Measurements from ENCODE around the gene RNF44. TPM values are rescaled to one million over a fixed set of nuclear protein-coding genes. Genes with fewer than 3 reads are reported as not detected.

The RNF44 gene
- total and polyA plus RNA-seq, 2 of the 4 experiments (the other 2 are of a cell fraction) = 0.54 to 12.4 TPM

- ChIA-PET POLR2A (ENCODE audit: unreplicated experiment) (no interaction called here), CTCF (no interaction called here)
- no TSS peak for BruUV-seq (replicated peaks)
- Histone ChIP-seq H2BK120ac (ENCODE audit: low read depth, low read length) (peak overlapping the region; percentile 53; the same call in 1 of the 2 replicates), H2AK9ac (replicated peaks; ENCODE audit: low read depth, low read length, poor library complexity) (peak overlapping the region; percentile 88), H3K4ac (ENCODE audit: low read depth, low read length) (peak overlapping the region; percentile 36; the same call in 1 of the 2 replicates), H4K91ac (ENCODE audit: insufficient read depth, low read depth, low read length) (no peak overlapping the region; the same call in 1 of the 2 replicates), H2BK5ac (ENCODE audit: low read depth, low read length, poor library complexity, severe bottlenecking) (no peak overlapping the region), H3K14ac (replicated peaks; ENCODE audit: low read depth, low read length) (0 out of 2 replicates have a peak overlapping the region, but pooled peaks have one; percentile 15), H3K36me3 (ENCODE audit: control insufficient read depth, insufficient read depth, low read length) (no peaks in the 10 kb centered on the region), H3K9me3 (ENCODE audit: control insufficient read depth, insufficient read depth, low read length) (no peaks in the 10 kb centered on the region), H2AFZ (replicated peaks; ENCODE audit: low read length, poor library complexity) (peak overlapping the region; percentile 61), H2AK5ac (ENCODE audit: low read depth, low read length) (peak overlapping the region; percentile 48; the same call in 1 of the 2 replicates), H3K27me3 (ENCODE audit: control insufficient read depth, insufficient read depth, low read length) (no peaks in the 10 kb centered on the region), H2BK20ac (ENCODE audit: low read depth, low read length) (no peak overlapping the region), H3K4me3 (ENCODE audit: insufficient read depth, low read depth, low read length) (no peak overlapping the region), H4K5ac (ENCODE audit: low read depth, low read length) (peak overlapping the region; percentile 15; the same call in 1 of the 2 replicates), H3K27ac (ENCODE audit: insufficient read depth, low read length) (no peak overlapping the region), H3K18ac (ENCODE audit: low read depth, low read length) (no peak overlapping the region), H3K4me2 (ENCODE audit: low read depth, low read length) (no peak overlapping the region; the same call in 1 of the 2 replicates), H3K56ac (ENCODE audit: extremely low read depth, insufficient read depth, low read length) (no peak overlapping the region), H4K20me1 (ENCODE audit: insufficient read depth, low read length) (no peaks in the 10 kb centered on the region), H3K23ac (ENCODE audit: low read depth, low read length) (peak overlapping the region; percentile 42; the same call in 1 of the 2 replicates), H4K8ac (ENCODE audit: low read depth in 2 of 2, low read length in 2 of 2) (peak overlapping the region in 1 of 2 experiments; percentile 76; a peak in 1 of 4 replicates), H3K79me1 (ENCODE audit: low read depth in 1 of 2, low read length in 2 of 2) (no peaks in the 10 kb centered on the region; a peak in 1 of 4 replicates), H3K9me1 (ENCODE audit: insufficient read depth, low read length) (no peaks in the 10 kb centered on the region), H2BK15ac (ENCODE audit: low read depth, low read length) (no peak overlapping the region), H3K4me1 (ENCODE audit: control insufficient read depth, insufficient read depth, low read length) (peaks cover 9% of the 10 kb centered on the region), H3K9ac (ENCODE audit: low read depth, low read length) (no peak overlapping the region)
- dilution Hi-C loops (cut with HindIII; ENCODE audit: low sequenced_read_pairs, unreplicated experiment) = no loop called here
- intact Hi-C loops (cut with micrococcal nuclease) = no loop called here
- in situ Hi-C loops (cut with MboI; ENCODE audit: low sequenced_read_pairs) = no loop called here
- DNase-seq = no peak
- ATAC-seq (ENCODE audit: low read depth) = no peak
- TF ChIP-seq BHLHE40 (IDR thresholded peaks at IDR 0.05; ENCODE audit: low read depth, low read length) (no peak), FOS (IDR thresholded peaks at IDR 0.05; ENCODE audit: low read depth, low read length) (no peak), SMC3 (IDR thresholded peaks at IDR 0.05; ENCODE audit: low read depth, low read length) (no peak), CHD1 (IDR thresholded peaks at IDR 0.05; ENCODE audit: low read depth, low read length) (no peak), RFX5 (IDR thresholded peaks at IDR 0.05; ENCODE audit: low read depth, low read length) (no peak), MAZ (IDR thresholded peaks at IDR 0.05; ENCODE audit: borderline replicate concordance, low read depth, low read length) (no peak), ELK1 (IDR thresholded peaks at IDR 0.05; ENCODE audit: borderline replicate concordance, low read depth, low read length) (no peak), MXI1 (IDR thresholded peaks at IDR 0.05; ENCODE audit: borderline replicate concordance, low read depth, low read length) (no peak)
- WGBS, 2 experiments (ENCODE audit: extremely low coverage in 2 of 2, insufficient read length in 1 of 2) = 60% methylated on average over 5 of the region's 12 CpGs; no CpG with 5 or more reads in 1 of the 2 experiments
Measured at GRCh38 chr5:176541338-176542134, 4.3 kb upstream of the RNF44 start.

All from IMR-90 (cell line).